SH-SY5Y (cell line): ENCODE measurements around the gene EEIG2.

Experiments
- GATA2 ChIP-seq: IDR thresholded peaks from 2 replicates; pipeline ENCODE4 v1.6.1; 2011; ENCODE audit warnings: mild to moderate bottlenecking, low read depth, low read length
- GATA3 ChIP-seq: IDR thresholded peaks from 2 replicates; pipeline ENCODE4 v1.6.1; 2011; ENCODE audit warnings: low read depth, mild to moderate bottlenecking, low read length, moderate library complexity

DNA sequence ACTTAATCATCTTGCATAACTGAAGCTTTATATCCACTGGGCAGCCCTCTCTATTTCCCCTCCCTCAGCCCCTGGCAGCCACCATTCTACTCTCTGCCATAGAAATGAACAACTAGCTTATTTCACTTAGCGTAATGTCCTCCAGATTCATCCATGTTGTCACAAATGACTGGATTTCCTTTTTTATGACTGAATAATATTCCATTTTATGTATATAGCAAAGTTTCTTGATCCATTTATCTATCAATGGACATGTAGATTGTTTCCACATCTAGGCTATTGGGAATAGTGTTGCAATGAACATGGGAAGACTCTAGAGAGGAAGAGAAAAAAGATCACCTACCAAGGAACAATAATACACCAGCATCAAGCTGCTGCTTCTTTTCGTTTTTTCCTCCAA, 32.1 kb upstream of the EEIG2 start:
- TF ChIP-seq GATA2 (no peak), GATA3 (no peak)
